ENCODE measurements around the gene TM9SF3. TPM values are rescaled to one million over a fixed set of nuclear protein-coding genes. Genes with fewer than 3 reads are reported as not detected.

TM9SF3 gene
- total and polyA plus RNA-seq, 2 donors (not counting 1 experiment from before 2014, with no cell fraction given) = 6.9 to 63.4 TPM

GRCh38 chr10:96585736-96586418 lies 935 bp downstream of the TM9SF3 start:
- TF ChIP-seq EZH2 (IDR thresholded peaks at IDR 0.05; ENCODE audit: borderline replicate concordance, insufficient read depth, low read depth, low read length, poor library complexity, severe bottlenecking) (no peak), CTCF (IDR thresholded peaks at IDR 0.05) (no peak)
- Mint-ChIP-seq H3K4me3 (peak overlapping the region; percentile 91), H3K27ac (peak overlapping the region; percentile 89), H3K27me3 (no peaks in the 10 kb centered on the region), H3K4me1 (peaks cover 47% of the 10 kb centered on the region), H3K9me3 (ENCODE audit: insufficient read depth) (no peaks in the 10 kb centered on the region)
- Histone ChIP-seq H3K27me3 (replicated peaks in 1 of 4; ENCODE audit: control extremely low read depth in 1 of 4, control insufficient read depth in 3 of 4, insufficient read depth in 4 of 4, low read length in 3 of 4) (no peaks in the 10 kb centered on the region), H4K20me1 (ENCODE audit: control insufficient read depth, insufficient read depth, low read length, poor library complexity, severe bottlenecking) (peaks cover 28% of the 10 kb centered on the region), H2AFZ (ENCODE audit: insufficient read depth, low read depth, low read length, poor library complexity, severe bottlenecking) (peak overlapping the region; percentile 76), H3K9me3 (ENCODE audit: control extremely low read depth in 1 of 3, control insufficient read depth in 2 of 3, insufficient read depth in 1 of 3, low read length in 2 of 3) (no peaks in the 10 kb centered on the region), H3K79me2 (ENCODE audit: control insufficient read depth, insufficient read depth, low read length) (peaks cover 71% of the 10 kb centered on the region), H3K4me2 (replicated peaks; ENCODE audit: low read depth, low read length, poor library complexity, severe bottlenecking) (peak overlapping the region; percentile 90), H3K4me3 (ENCODE audit: control extremely low read depth in 1 of 5, extremely low read depth in 1 of 5, insufficient read depth in 1 of 5, low read depth in 2 of 5, low read length in 4 of 5) (peak overlapping the region; percentile 46 to 97 (median 84)), H3K4me1 (ENCODE audit: control insufficient read depth in 2 of 2, insufficient read depth in 2 of 2, low read length in 2 of 2) (peaks cover 24 to 40% of the 10 kb centered on the region in 2 donors), H3K9ac (ENCODE audit: low read length) (peak overlapping the region; percentile 86), H3K36me3 (replicated peaks in 1 of 2; ENCODE audit: control extremely low read depth in 1 of 2, control insufficient read depth in 1 of 2, extremely low read depth in 1 of 2, insufficient read depth in 2 of 2, low read length in 1 of 2) (no peaks in the 10 kb centered on the region), H3K27ac (ENCODE audit: low read length in 2 of 2) (peak overlapping the region; percentile 74 to 98)
- CTCF ChIA-PET = interaction anchor here (0.6 kb wide), 1 partner anchor 72 kb away, joined by 3 read pairs; the partner anchor contains the start of gene TLL2
- POLR2A ChIA-PET = interaction anchor here (0.5 kb wide), 1 partner anchor 41 kb away, joined by 3 read pairs; no protein-coding TSS in a partner anchor
- 4% methylated on average over 15 of the region's 20 CpGs for WGBS (ENCODE audit: insufficient coverage)
- intact Hi-C loops (cut with micrococcal nuclease) = loop anchor here (1.0 to 10.0 kb wide), 5 partner anchors 72 to 931 kb away; partner anchors contain the start of genes ALDH18A1 and ARHGAP19
- ATAC-seq (ENCODE audit: low read depth) (peak; percentile 2), DNase-seq (no peak)

- no peak overlapping the region for H3K27ac Mint-ChIP-seq
- DNase-seq = no peak
- no peak overlapping the region for H3K4me3 ChIP-seq (ENCODE audit: control extremely low read depth in 1 of 5, extremely low read depth in 1 of 5, insufficient read depth in 1 of 5, low read depth in 2 of 5, low read length in 4 of 5)
- H2AFZ ChIP-seq (ENCODE audit: insufficient read depth, low read depth, low read length, poor library complexity, severe bottlenecking) = no peak overlapping the region
- H3K79me2 ChIP-seq (ENCODE audit: control insufficient read depth, insufficient read depth, low read length) = peaks cover 85% of the 10 kb centered on the region
- H3K4me1 Mint-ChIP-seq = peaks cover 54% of the 10 kb centered on the region
- TF ChIP-seq CTCF (IDR thresholded peaks at IDR 0.05) = no peak
- TF ChIP-seq EZH2 (IDR thresholded peaks at IDR 0.05; ENCODE audit: borderline replicate concordance, insufficient read depth, low read depth, low read length, poor library complexity, severe bottlenecking) = no peak
- intact Hi-C loops (cut with micrococcal nuclease) = loop anchor here (10.0 kb wide), 1 partner anchor 930 kb away; the partner anchor contains the start of gene ALDH18A1
- WGBS (ENCODE audit: insufficient coverage) = 93% methylated on average over 4 of the region's 9 CpGs
- ChIA-PET CTCF (no interaction called here), POLR2A (interaction anchor here (0.5 kb wide), 1 partner anchor 86 kb away, joined by 5 read pairs; no protein-coding TSS in a partner anchor)
- ATAC-seq (ENCODE audit: low read depth) = no peak
- no peak overlapping the region for H3K9ac ChIP-seq (ENCODE audit: low read length)
- no peaks in the 10 kb centered on the region for H3K27me3 ChIP-seq (replicated peaks in 1 of 4; ENCODE audit: control extremely low read depth in 1 of 4, control insufficient read depth in 3 of 4, insufficient read depth in 4 of 4, low read length in 3 of 4)
- peak overlapping the region; percentile 10 for H3K4me2 ChIP-seq (replicated peaks; ENCODE audit: low read depth, low read length, poor library complexity, severe bottlenecking)
- no peaks in the 10 kb centered on the region for H3K9me3 Mint-ChIP-seq (ENCODE audit: insufficient read depth)
- no peaks in the 10 kb centered on the region for H3K27me3 Mint-ChIP-seq
- H4K20me1 ChIP-seq (ENCODE audit: control insufficient read depth, insufficient read depth, low read length, poor library complexity, severe bottlenecking) = peaks cover 29% of the 10 kb centered on the region
- H3K4me1 ChIP-seq (ENCODE audit: control insufficient read depth in 2 of 2, insufficient read depth in 2 of 2, low read length in 2 of 2) = peaks cover 24 to 40% of the 10 kb centered on the region in 2 donors
- H3K4me3 Mint-ChIP-seq = peak overlapping the region; percentile 37
- H3K27ac ChIP-seq (ENCODE audit: low read length in 2 of 2) = no peak overlapping the region
- no peaks in the 10 kb centered on the region for H3K9me3 ChIP-seq (ENCODE audit: control extremely low read depth in 1 of 3, control insufficient read depth in 2 of 3, insufficient read depth in 1 of 3, low read length in 2 of 3)
- H3K36me3 ChIP-seq (replicated peaks in 1 of 2; ENCODE audit: control extremely low read depth in 1 of 2, control insufficient read depth in 1 of 2, extremely low read depth in 1 of 2, insufficient read depth in 2 of 2, low read length in 1 of 2) = no peaks in the 10 kb centered on the region
Measured at GRCh38 chr10:96584474-96584873, 2.3 kb downstream of the TM9SF3 start.
